DMS53 treated with DMSO at 0.1 percent for 48 hours (cell line): ENCODE results near the gene GGT1.
"Not testable (repeated sequence)": the region's sequence is repeated elsewhere in the genome, so short reads cannot be mapped to it uniquely, and the experiment has no call there.

Experiments used
- DNase-seq: peaks from one replicate; lab custom pipeline; 2025; ENCODE audit not compliant: unreplicated experiment; lab: John Stamatoyannopoulos, UW

The GGT1 gene

GRCh38 chr22:24595863-24596262, 7.1 kb upstream of the GGT1 start:
- DNase-seq: no peak

DNA sequence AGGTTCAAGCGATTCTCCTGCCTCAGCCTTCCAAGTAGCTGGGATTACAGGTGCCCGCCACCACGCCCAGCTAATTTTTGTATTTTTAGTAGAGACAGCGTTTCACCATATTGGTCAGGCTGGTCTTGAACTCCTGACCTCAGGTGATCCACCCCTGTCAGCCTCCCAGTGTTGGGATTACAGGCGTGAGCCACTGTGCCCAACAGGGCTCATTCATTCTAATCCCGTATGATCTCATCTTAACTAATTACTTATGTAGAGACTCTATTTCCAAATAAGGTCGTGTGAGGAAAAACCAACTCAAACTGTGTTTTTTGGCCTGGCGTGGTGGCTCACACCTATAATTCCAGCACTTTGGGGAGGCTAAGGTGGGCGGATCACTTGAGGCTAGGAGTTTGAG, 5.9 kb upstream of the GGT1 start:
- not testable (repeated sequence) for DNase-seq

- no peak for DNase-seq
Measured at GRCh38 chr22:24599514-24599913, 3.5 kb upstream of the GGT1 start.

DNA sequence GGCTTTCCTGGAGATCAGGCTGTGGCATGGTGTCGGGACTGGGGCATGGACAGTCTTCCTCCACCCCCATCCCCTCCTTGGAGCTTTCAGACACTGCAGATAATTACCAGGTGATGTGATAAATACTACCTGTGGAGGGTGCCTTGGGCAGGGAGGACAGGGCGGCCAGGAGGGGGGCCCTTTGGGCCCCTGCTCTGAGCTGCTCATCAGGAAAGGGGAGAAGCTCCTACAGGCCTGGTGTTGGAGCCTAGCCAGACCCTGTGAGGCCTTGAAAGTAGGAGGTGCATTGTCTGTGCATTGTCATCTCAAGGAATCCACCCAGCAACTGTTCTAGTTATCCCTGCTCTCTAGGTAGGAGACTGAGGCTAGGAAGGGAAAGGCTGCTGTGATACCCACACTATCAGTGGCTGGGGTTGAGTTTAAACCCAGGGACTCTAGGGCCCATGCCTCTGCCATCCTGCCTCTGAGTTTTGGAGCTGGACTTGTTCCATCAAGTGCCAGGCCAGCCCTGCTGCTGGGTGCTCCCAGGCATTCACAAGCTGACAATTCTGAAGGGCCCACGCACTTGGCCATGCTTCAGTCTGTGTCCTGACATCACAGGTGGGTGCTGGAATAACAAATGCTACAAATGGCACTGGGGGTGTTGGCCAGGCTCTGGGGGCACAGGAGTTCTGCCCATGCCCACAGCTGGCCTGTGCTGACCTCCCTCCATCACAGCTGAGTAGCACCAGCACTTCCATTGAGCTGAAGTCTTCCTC, 2.9 kb upstream of the GGT1 start:
- DNase-seq: not testable (repeated sequence)

DNA sequence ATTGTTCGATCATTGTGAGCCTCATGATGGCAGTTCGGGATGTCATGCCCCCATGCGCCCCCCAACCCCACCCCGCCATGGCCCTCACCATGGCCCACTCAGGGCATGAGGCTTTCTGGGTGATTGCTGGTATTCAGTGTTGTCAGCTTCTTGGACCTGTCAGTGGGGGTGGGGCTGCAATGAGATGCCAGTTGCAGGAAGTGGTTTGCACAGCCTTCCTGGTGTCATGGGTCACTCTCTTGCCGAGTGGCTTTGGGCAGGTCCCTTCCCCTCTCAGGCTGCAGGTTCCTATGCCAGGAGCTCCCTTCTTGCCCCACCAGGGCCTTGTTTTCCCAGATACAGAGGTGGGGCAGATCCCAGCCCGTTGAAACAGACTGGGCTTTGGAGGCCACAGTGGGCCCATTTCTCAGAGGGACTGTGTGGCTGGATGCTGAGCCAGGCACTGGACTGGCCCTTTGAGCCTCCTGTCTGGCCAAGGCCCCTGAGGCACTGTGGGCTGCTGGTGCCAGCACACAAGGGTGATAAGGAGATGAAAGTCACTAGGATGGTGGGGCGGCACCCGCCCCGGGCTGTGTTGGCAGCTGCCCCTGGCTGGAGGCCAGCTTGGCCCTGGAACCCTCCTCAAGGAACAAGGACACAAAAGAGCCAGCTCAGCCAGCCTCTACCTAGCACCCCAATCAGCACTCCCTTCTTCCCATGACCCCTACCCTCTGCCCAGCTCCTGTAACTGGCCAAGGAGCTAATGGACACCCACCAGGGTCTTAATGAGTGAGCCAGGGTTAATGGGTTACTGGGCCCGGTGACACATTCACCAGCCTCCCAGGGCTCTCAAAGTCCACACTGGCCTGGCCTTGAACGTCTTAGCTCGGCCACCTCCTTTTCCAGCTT, 1.5 kb upstream of the GGT1 start:
- DNase-seq: no peak

DNA sequence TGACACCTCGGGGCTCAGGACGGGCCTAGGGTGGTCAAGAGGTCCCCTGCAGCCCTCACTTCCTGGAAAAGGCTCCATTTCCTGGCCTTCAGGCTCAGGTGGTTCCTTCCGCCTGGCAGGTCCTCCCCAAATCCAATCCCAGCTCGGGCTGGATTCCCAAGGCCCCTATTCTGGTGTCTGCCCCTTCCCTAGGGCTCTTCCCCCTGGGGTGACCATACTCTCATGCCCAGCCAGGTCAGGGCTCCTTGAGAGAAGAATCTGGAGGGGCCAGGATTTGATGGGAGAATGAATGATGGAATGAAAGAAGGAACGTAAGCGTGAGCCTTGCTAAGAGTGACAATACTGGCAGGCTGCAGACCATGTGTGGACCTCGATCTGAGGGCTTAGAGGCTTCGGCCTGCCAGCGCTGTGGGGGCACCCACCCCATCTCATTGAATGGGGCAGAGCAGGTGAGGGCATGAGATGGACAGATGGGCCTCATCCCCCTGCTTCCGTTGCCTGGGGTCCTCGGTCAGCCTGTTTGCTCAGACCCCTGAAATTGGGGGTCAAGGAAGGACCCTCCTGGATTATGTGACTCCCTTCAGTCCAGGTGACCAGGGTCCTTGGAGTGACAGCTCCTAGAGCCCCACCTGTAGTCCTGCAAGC, 766 bp upstream of the GGT1 start:
- DNase-seq: not testable (repeated sequence)

DNA sequence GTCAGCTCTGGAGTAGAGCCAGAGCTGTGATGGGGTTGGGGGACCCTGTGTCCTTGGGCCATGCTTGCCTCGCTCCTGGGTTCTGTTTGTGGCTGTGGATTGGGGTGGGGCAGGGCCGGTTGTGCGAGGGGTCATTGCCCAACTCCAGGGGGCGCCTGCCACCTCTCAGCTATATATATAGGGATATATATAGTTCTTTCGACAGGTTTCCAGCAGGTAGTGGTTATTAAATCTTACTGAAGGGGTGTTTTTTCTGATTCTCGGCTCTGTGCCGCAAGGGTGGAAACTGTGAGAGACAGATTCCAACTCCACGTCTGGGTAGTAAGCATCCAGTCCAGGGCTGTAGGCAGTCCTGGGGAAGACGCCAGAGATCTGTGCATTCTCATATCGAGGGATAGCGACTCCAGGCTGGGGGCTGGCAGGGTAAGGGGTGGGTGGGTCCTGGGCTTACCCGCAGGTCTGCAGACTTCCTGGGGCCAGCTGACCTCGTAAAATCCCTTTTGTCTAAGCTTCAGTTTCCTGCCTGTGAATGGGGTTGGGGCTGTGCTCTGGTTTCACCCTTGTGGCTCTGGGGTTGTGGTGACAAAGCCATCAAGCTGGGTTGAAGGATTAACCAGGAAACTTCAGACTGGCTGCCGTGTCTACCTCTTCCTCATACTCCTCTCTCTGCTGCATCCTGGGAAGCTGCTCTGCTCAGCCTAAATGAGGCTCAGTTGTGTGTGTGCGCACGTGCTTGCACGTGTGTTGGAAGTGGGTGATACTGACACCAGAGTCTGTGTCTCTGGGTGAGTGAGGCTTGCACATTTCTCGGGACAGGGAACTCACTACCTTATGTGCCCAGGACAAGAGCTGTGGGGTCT, 1.0 kb downstream of the GGT1 start:
- not testable (repeated sequence) for DNase-seq

DNA sequence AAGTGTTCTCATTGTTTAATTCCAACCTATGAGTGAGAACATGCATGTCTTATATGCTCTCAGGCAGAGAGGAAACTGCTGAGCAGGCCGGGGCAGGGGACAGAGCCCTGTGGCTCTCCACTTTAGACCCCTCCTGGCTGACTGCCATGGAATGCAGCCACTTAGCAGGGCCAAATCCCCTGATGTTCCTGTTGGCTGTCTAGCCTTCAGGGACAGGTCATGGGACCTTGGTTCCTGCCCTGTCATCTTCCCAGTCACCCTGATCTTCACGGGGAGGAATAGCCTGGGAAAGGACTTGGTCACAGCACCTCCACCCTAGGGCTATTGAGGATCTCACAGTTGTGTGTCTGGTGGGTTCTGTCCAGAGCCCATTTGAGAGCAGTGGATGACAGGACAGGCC, 3.3 kb downstream of the GGT1 start:
- DNase-seq: not testable (repeated sequence)

DNA sequence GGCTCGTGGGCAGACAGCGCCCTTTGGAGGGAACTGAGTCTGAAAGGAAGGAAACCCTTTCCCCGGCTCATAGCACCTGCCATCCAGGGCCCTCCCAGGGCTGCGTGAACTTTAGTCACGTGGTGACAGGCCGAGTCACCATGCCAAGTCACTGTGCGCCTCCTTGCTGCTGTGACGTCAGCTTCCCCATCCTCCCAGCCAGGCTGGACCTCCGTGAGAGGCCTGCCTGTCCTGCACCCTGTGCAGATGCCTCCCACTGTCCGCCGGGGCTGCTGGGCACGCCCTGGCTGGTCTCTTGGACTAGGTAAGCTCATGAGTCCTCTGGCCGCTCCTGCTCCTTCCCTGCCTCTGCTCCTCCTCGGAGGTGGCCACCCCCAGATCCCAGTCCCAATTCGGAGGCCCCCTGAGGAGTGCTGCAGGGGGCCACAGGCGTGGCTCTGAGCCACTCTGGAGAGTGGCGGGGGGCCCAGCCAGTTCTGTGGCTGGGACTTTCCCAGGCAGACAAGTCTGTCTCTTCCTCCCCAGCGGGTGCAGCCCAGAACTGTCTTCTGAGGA, 4.5 kb downstream of the GGT1 start:
- DNase-seq: peak; percentile 42

- DNase-seq: not testable (repeated sequence)
Measured at GRCh38 chr22:24608327-24608726, 5.3 kb downstream of the GGT1 start.

GRCh38 chr22:24609888-24610287, 6.9 kb downstream of the GGT1 start:
- DNase-seq: not testable (repeated sequence)

- DNase-seq: not testable (repeated sequence)
Measured at GRCh38 chr22:24614794-24615193, 11.8 kb downstream of the GGT1 start.

DNA sequence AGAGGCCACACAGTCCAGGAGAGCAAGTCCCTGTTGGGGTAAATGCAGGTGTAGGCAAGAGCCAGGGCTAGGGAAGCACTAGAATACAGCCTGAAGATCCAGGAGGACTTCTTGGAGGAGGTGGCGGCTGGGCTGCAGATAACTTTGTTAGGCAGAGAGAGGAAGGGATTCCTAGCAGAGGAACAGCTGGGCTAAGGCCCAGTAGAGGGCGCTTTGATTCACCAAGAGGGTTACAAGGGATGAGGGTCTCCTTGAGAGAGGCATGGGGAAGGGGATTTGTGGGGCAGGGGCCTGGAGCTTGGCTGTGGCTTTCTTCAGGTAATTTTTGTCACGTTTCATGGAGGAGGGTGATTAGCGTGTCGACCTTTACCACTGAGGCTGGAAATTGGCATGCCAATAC, 18.3 kb downstream of the GGT1 start:
- not testable (repeated sequence) for DNase-seq

DNA sequence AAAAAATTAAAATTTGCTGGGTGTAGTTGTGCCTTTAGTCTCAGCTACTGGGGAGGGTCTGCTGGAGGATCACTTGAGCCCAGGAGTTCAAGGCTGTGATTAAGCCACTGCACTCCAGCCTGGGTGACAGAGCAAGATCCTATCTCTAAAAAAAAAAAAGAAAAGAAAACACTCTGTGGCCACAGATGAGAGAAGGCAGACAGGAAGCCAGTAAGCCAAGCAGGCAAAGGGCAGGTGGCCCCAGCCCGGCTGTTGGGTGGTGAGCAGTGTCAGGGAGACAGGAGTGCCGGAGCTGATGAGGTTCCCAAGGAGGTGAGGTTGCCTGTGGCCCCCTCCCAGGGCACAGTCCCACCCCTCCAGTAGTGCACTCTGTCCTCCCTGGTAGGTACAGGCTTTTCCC, 19.6 kb downstream of the GGT1 start:
- DNase-seq: not testable (repeated sequence)

DNA sequence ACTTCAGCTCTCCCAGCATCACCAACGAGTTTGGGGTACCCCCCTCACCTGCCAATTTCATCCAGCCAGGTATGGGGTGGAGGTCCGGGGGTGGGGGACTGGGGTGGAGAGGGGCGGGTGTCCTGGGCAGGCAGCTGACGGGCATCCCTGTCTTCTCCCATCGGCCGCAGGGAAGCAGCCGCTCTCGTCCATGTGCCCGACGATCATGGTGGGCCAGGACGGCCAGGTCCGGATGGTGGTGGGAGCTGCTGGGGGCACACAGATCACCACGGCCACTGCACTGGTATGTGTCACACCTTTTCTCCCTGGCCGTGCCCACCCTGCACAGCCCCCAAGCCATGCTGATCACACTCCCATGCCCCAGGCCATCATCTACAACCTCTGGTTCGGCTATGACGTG, 24.9 kb downstream of the GGT1 start:
- DNase-seq: not testable (repeated sequence)

GRCh38 chr22:24629069-24629468, 26.1 kb downstream of the GGT1 start:
- DNase-seq: not testable (repeated sequence)

GRCh38 chr22:24630812-24631427, 27.9 kb downstream of the GGT1 start:
- DNase-seq: not testable (repeated sequence)

DNA sequence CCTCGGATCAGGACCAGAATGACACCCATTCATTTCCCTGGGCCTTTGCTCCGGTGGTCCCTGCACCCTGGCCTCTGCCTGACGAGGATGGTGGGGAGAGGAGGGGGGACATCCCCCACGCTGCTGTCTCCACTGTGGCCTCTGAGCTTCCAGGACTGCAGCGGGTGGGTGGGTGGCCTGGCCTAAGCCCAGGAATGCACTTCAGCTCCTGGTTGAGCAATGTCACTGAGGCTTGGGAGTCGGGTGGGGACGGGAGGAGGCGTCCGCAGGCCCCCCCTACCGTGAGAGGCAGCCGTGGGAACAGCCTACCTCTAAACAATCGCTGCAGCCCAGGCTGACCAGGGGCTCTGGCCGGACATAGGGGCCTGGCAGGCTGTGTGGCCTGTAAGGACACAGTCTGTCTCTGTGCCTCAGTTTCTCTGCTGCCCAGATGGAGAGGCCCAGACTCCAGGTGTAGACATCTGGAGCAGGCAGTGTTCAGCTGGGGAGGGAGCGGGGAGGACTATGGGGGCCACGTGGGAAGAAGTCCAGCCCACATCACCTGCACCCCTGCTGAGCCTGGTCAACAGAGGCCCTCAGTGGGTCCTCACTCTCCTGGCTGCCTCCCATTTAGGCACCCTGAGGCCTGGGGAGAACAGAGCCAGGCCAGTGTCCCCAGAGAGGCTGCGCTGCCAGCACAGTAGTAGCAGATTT, 28.6 kb downstream of the GGT1 start:
- DNase-seq: not testable (repeated sequence)

DNA sequence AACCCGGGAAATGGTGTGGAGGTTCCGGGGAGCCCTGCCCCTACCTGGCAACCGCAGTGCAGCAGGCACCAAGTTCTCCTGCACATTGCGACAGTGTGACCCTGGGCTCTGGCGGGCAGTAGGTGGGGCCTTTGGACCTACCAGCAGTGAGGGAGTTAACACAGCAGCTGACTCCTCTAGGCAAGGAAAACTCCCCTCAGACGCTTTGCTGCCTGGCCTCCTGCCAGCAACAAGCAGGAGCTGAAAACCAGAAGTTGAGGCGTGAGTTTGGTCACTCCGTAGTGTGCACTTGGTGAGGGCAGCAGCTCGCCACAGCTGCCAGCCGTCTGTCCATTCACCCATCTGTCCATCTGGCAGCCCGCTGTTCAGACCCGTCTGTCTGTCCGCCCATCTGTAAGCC, 29.6 kb downstream of the GGT1 start:
- not testable (repeated sequence) for DNase-seq
